Activated CD8-positive, alpha-beta memory T cell treated with anti-CD3 and anti-CD28 coated beads for 36 hours (primary cell): ENCODE measurements around the gene DPYSL5. TPM values are rescaled to one million over a fixed set of nuclear protein-coding genes. Genes with fewer than 3 reads are reported as not detected.

Experiments used
- CTCF ChIA-PET: fragments of 350-600 bp; sonication (Branson Sonifier 250); formaldehyde crosslinking; loops from one replicate; lab custom pipeline; 2021; ENCODE audit warnings: antibody characterized with exemption; lab: Charles Lee
- POLR2A ChIA-PET: fragments of 350-600 bp; sonication (Branson Sonifier 250); formaldehyde crosslinking; loops from one replicate; lab custom pipeline; 2021; ENCODE audit warnings: antibody characterized with exemption; lab: Charles Lee
- total RNA-seq, 2 experiments: library from RNA; stranded (reverse); gene quantifications; one replicate each; pipeline ENCODE4 v1.2.3, GENCODE V29; 2021

DPYSL5 gene
- total RNA-seq, 2 experiments from 2014 or later, result not detected

DNA sequence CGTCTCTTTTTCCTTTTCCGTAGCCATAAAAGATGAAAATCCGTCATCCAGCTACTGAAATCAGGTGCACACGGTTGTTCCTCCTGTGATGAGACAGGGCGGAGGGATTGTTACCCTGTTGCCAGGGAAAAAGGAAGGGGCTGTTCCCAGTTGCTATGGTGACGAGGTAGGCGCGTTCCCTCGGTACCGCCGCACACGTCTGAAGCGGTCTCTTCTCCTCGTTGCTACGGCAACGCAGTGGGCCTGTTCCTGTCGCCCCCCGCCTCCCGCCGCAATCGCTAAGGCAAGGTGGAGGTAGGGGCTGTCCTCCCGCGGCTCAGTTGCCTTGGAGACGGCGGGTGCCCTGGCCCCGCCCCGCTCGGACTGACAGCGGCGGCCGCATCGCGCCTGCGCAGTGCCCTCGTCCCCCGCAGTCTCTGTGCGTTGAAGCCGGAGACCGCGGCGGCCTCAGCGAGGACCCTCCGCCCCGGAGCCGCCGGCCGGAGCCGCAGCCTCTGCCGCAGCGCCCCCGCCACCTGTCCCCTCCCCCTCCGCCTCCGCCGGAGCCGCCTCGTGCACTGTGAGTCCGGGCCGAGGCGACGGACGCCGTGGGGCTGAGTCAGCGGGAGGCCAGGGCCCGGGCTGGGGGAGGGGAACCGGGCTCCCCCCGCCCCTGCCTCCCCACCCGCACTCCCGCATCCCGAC, 122.5 kb downstream of the DPYSL5 start, which contains the start of gene MAPRE3:
Gene MAPRE3 (plus strand): TSS at position 394 of the 684 bp plus-strand sequence. CDS start 51,582 bp downstream, outside the sequence.
- ChIA-PET CTCF (interaction anchor here (0.8 to 1.2 kb wide), 3 partner anchors 8 to 45 kb away, joined by 3 to 4 read pairs (median 3); no protein-coding TSS in a partner anchor), POLR2A (interaction anchor here (0.7 kb wide), 1 partner anchor 333 kb away, joined by 6 read pairs; no protein-coding TSS in a partner anchor)

DNA sequence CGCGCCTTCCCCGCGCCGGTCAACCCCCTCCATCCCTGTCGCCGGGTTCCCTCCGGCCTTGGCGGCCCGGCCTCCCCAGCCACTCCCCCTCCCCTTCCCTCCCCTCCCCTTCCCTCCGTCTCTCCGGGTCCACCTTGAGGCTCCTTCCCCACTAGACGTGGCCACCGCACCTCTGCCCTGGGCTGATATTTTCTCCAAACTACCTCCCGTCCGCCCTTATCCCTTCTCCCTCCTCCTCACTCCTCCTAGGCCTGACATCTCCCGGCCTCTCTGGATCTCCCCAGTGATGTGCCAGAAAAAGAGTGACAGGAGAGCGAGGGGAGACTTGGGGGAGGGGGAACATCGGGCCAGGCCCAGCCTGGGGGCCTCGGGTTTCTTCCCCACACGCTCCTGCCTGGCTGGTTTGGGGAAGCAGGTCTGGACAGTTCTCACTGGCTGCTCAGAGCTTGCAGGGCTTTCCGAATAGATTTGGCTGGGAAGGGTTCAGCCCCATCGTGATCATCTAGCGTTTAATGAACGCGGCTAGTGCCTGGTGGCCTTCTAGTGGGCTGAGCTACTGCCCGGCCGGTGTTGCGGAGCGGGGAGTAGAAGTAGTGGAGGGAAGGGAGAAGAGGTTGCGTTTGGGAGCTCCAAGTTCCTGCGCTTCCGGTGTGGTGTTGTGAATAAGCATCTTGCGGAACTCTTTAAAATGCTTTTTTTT, 123.1 kb downstream of the DPYSL5 start:
- ChIA-PET POLR2A (no interaction called here), CTCF (interaction anchor here (0.6 to 1.2 kb wide), 3 partner anchors 9 to 46 kb away, joined by 3 to 5 read pairs (median 4); no protein-coding TSS in a partner anchor)

DNA sequence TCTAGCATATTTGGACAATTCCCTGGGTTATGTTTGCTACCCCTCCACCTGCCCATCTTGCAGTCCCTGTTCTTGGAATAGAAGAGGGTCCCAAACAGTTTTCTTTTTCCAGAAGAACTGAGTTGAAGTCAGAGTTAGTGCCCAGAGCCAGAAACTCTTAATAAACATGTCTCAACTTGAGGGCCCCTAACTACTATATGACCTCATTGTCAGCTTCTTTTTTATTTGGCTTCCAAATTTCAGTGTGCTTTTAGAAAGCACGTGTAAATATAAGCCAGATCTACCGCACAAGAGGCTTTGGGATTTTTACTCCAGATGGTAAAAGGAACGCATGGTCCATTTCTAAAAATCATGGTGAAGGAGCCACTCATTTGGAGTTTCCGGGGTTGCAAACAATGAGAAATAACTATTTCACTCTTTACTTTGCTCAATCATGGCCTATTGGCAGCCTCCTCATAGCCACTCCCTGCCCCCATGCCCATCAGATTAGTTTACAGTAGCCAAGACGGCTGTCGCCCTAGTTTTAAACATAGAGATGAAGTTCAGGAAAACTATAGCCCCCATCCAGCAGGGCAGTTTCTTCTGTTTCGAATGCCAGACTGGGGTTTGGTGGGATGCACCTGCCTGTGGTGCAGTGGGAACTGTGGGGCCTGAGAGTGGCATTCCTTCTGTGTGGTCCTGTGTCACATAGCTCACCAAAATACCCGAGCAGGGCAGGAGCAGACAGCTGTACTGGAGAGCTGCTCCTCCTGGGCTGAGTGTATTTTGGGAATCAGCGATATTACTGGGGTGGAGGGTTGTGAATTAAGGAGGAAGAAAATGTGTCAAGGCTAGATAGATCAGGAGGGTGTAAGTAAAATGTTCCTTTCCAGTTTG, 124.2 kb downstream of the DPYSL5 start:
- POLR2A ChIA-PET, result no interaction called here

DNA sequence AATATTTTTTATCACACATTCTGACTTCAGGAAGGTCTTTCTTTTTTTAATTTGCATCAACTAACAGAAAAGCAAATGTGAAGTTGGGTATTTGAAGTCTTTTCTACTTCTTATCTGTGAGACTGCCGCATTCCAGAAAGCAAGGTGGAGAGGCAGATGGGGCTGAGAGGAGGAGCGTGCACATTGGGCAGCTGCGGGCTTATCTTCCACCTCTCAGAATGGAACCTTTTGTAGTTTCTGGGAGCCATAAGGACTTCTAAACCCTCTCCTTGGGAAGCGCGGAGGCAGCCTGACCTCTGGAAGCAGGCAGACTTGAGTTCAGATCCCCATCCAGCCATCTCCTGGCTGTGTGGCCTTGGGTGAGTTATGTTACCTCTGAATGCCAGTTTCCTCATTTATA, 126.4 kb downstream of the DPYSL5 start:
- ChIA-PET POLR2A (no interaction called here), CTCF (interaction anchor here (1.2 to 1.6 kb wide), 2 partner anchors 13 to 15 kb away, joined by 4 to 5 read pairs; no protein-coding TSS in a partner anchor)

More for the DNA sequence above, 124.2 kb downstream of the DPYSL5 start:
- CTCF ChIA-PET, result interaction anchor here (0.6 to 1.2 kb wide), 6 partner anchors 10 to 394 kb away, joined by 3 to 5 read pairs (median 4); no protein-coding TSS in a partner anchor

DNA sequence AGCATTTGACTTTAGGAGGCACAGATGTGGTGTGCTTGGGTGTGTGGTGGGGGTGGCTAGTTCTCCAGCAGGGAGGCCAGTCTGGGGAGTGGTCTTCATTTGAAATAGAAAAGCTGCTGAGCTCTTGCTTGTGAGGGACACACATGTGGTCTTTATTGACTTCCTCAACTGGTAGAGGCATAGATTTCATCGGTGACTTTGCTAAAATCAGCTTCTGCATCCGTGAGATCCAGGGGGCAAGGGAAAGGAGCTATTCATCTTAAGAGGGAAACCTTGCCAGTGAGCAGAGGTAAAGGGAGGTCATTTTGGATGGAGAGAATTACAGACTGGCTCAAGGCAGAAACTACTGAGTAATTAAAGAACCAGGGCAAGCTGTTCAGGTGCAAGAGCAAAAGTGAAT, 127.2 kb downstream of the DPYSL5 start:
- POLR2A ChIA-PET, result no interaction called here

DNA sequence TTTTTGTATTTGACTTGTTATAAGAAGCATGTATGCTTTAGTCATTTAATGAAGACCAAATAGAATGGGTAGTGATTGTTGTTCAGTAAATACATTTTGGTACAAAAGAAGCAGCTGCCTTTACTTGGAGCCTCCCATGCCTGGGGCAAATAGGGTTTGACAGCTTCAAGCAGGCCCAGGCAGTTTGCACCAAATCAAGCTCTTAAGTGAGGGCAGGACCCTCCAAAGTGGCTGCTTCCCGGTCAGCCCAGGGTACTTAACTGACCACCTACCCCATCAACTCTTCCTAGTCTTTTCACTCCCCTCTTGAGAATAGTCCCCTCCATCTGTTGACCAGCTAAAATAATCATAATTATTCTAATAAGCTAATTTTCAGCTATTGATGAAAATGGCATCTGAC, 127.7 kb downstream of the DPYSL5 start:
- ChIA-PET POLR2A (no interaction called here), CTCF (interaction anchor here (1.0 to 1.6 kb wide), 4 partner anchors 12 to 41 kb away, joined by 3 to 5 read pairs (median 4); no protein-coding TSS in a partner anchor)

More for the DNA sequence above, 127.2 kb downstream of the DPYSL5 start:
- CTCF ChIA-PET, result interaction anchor here (1.2 to 1.6 kb wide), 3 partner anchors 11 to 16 kb away, joined by 3 to 5 read pairs (median 4); no protein-coding TSS in a partner anchor

DNA sequence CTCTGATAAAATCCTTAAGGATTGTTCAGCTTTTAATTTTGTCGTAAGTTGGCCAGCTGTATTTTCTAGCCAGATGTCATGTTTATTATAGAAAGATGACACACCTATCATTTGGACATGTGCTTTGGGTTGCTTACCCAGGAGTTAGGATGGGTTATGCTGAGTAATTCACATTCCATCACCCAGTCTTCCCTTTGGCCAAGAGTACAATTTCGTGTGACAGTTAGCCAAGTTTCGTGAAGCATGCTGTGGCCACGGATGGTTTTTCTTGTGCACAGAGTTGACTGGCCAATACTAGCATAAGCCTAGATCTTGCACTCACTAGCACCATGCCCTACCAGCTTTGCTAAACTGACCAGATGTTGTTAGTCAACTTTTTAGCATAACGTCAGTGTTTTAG, 128.3 kb downstream of the DPYSL5 start:
- POLR2A ChIA-PET, result no interaction called here
- CTCF ChIA-PET, result interaction anchor here (1.0 to 1.6 kb wide), 3 partner anchors 12 to 41 kb away, joined by 3 to 5 read pairs (median 4); no protein-coding TSS in a partner anchor

DNA sequence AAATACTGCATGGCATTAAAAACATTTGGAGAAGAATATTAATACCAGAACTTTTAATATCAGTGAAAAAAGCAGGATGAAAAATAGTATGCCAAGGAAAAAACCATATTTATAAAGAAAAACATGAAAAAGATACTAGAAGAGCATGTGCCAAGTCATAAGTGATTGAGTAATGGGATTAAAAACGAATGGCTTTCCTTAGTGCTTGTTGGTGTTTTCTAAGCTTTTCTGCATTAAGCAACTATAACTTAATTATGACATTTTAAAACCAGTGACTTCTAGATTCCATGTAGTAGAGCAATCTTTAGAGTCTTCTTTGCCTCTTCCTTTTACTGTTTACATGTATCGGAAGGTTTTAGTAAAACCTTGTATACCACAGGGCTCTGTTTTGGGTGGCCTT, 129.1 kb downstream of the DPYSL5 start:
- ChIA-PET CTCF (interaction anchor here (1.6 kb wide), 1 partner anchor 9 kb away, joined by 5 read pairs; no protein-coding TSS in a partner anchor), POLR2A (no interaction called here)

DNA sequence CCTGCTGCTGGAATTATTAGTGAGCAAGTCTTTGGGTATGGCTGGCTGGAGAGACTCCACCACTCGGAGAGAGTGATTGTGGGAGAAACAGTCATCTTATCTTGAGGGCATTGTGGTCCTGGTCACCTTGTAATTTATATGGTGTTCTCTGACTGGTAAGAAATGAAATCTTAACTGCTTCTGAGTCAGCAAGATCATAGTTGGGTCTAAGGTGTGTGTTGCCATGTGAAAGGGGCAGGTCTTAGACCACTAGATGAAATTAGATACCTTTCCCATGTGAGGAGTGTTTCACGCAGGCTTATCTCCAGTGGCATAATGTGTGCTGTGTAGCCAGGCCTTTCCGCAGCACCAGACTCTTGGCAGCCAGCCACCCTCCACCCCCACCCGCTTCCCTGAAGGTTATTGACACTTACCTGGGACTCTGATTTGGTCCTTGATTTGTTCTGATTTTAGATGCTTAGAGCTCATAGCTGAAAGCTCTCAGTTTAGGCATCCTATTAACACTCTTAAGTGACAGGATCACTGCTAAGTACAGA, 130.2 kb downstream of the DPYSL5 start:
- ChIA-PET CTCF (interaction anchor here (1.0 to 1.6 kb wide), 2 partner anchors 8 to 10 kb away, joined by 4 to 5 read pairs; no protein-coding TSS in a partner anchor), POLR2A (interaction anchor here (0.6 kb wide), 1 partner anchor 827 kb away, joined by 3 read pairs; no protein-coding TSS in a partner anchor)

DNA sequence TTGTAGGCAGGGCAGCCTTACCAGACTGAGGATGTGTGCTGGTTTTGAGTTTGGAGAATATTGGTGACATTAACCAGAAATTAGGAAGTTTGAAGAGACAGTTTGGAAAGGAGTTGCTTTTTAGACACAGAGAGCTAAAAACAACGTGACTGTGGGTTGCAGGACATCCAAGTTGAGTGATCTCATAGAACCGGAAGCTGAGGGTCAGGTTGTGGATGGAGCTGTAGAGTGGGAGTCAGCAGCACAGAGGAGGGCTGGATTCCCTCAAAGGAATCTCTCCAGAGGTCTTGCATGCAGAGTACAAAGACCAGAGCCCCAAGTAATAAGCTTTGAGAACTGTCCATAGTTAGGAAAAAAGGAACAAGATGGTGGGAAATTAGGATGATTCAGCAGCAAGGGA, 131.8 kb downstream of the DPYSL5 start:
- ChIA-PET POLR2A (no interaction called here), CTCF (interaction anchor here (1.4 kb wide), 1 partner anchor 37 kb away, joined by 5 read pairs; no protein-coding TSS in a partner anchor)

DNA sequence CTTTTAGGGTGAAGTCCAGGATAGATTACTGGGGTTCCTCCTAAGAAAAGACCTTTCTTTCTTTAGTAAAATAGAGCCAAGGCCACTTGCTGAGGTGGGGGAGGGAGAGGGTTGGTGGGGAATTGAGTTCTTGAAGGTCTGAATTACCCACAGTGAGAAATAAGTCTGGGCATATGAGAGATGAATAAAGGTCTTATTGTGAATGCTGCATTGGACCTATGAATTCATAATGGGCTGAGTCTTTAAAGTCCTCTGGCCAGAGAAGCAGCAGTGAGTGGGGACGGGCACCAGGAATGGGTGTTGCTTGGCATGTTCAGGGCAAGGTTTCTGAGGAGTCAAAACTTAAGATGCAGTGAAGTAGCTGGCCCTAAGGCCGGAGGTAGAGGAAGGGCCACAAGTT, 133.0 kb downstream of the DPYSL5 start:
- POLR2A ChIA-PET, result no interaction called here

DNA sequence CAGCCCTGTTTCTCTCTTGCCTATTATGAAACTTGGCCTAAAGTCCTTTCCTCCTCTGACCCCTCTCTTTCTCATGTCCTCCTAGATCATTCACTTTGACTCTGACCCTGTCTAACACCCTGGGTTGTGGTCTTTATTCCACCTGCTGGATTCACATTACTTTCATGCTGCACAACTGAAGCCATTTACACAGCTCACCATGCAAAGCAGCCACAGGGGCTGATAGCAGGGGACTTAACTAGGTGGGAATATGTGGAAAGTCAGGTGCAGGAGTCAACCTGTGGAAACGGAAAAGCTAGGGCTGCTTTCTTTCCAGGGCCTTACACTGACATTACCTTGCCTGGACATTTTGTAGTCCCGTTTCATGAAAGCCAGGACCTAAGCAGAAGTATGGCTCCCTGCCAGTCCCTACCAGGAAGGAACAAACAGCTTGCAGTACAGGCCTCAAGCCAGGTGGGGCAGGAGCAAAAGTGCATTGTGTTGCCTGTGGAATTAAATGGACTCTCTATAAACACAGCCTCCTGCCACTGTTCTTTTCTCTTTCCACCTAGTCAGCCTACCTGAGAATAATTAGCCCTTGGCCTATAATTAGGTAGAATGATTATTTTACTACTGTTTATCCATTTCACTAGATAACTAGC, 134.3 kb downstream of the DPYSL5 start:
- CTCF ChIA-PET, result interaction anchor here (1.0 kb wide), 1 partner anchor 20 kb away, joined by 4 read pairs; no protein-coding TSS in a partner anchor
- POLR2A ChIA-PET, result no interaction called here

More for the DNA sequence above, 133.0 kb downstream of the DPYSL5 start:
- CTCF ChIA-PET, result no interaction called here

DNA sequence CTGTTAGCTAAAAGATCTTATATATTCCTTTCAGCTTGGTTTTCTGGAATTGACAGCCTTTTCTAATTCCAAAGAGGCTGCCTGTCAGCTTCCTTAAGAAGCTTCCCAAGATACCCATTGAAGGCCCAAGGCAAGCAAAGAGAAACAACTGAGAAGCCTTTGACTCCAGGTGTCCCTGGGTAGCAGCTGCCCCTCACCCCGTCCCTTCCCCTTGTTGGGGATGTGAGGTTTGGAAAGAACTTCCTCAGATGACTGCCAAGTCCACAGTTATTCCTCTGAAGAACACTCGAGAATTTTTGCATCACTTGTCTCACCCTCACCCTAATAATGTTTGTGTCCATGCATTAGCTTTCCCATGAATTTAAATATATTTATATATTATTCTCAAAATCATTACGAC, 135.8 kb downstream of the DPYSL5 start:
- POLR2A ChIA-PET, result no interaction called here

DNA sequence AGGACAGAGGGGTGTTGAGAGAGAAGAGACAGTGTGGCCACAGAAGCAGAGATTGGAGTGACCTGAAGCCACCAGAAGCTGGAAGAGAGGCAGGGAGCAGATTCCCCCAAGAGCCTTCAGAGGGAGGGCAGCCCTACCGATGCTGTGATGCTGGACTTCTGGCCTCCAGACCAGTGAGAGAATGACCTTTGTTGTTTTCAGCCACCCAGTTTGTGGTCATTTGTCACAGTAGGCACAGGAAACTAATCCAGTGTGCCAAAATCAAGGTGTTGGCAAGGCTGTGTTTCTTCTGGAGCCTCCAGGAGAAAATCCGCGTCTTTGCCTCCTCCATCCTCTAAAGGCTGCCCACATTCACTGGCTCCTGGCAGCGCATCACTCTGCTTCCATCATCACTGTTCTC, 137.9 kb downstream of the DPYSL5 start:
- CTCF ChIA-PET, result no interaction called here
- POLR2A ChIA-PET, result no interaction called here

More for the DNA sequence above, 135.8 kb downstream of the DPYSL5 start:
- CTCF ChIA-PET, result no interaction called here

DNA sequence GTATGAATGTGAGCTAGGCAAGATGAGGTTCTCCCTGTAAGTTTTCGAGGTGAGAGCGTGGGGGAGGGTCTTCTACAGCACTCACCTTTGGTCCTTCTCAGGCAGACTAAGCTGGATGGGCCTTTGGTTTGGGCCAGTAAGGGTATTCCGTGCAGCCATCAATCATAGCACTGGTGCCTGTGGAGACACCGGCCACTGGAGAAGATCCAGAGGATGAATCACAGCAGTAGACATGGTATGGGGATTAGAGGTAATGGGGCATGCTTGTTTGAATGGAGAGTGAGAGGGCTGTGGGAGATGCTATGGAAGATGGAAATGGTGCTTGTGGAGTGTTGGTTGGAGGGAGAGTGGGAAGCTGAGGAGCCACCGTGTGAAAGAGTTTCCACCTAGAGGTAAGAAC, 138.6 kb downstream of the DPYSL5 start:
- CTCF ChIA-PET, result no interaction called here
- POLR2A ChIA-PET, result no interaction called here

DNA sequence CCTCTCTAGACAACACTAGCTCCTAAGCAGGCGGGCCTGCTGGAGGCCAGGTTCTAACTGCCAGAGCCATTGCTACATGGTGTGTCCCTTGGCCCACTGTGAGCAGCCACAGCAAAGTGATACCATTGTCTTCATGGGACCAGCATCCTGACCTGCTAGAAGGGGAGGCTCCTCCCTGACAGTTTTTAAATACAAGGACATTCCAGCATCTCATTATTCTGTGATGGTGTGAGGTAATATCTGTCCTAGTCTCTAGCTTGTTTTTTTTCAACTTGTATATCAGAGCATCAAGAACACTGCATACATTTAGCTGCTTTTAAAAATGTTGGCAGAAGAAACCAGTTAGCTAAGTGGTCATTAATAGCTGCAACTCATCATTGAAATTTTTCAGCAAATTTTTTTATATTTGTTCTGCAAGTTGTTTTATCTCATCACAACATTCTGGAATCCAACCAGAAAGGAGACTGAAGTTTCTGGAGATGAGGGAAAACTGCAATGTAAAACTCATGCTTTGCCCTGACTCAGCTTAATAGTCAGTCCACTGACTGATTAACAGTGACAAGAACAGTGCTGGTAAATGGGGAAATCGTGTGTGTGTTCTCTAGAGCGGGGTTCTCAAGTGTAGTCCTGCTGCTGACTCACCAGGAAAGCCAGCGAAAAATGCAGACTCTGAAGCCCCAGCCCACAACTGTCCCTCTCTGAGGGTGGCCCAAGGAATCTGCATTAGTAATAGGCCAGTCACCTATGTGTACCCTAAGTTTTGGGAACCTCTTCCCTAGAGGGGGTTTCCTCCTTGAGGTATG, 140.3 kb downstream of the DPYSL5 start:
- CTCF ChIA-PET, result no interaction called here
- POLR2A ChIA-PET, result no interaction called here

DNA sequence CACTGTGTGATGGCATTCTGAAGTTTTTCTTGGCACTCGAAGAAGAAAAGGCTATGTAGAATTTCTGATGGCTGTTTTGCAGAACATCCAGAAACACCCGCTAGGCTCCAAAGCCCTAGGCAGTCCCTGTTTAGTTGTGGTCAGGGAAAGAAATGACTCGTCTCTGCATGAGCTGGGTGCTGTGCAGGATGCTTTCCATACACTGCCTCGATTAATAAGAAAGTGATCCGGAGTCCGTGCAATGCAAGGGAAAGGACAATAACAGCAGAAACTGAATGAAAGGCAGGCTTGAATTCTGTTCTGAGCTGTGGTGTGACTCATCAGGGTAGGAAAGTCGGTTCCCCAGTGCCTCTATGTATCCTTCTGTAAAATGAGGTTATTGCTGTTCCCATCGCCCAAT, 141.2 kb downstream of the DPYSL5 start:
- ChIA-PET CTCF (no interaction called here), POLR2A (no interaction called here)
